ENCODE data around the gene ANKS3.
A peak's percentile ranks its signal among the peaks of the same experiment; 100 is the strongest.

- TF ChIP-seq CTCF (IDR thresholded peaks at IDR 0.05; ENCODE audit: extremely low read depth in 1 of 2, insufficient read depth in 1 of 2, low read depth in 1 of 2, low read length in 2 of 2) (no peak), POLR2A (IDR thresholded peaks at IDR 0.05; ENCODE audit: low read depth, low read length) (peak; percentile 79), POLR2AphosphoS5 (IDR thresholded peaks at IDR 0.05; ENCODE audit: insufficient read depth, low read depth, low read length) (peak; percentile 57), FOS (IDR thresholded peaks at IDR 0.05; ENCODE audit: borderline replicate concordance, insufficient read depth, low read length) (no peak), JUN (IDR thresholded peaks at IDR 0.05; ENCODE audit: borderline replicate concordance, insufficient read depth, insufficient read length, low read depth) (no peak), MAX (IDR thresholded peaks at IDR 0.05; ENCODE audit: insufficient read depth, insufficient read length) (no peak), EZH2 (IDR thresholded peaks at IDR 0.05; ENCODE audit: borderline replicate concordance, low read depth, low read length, severe bottlenecking) (no peak)
These were observed 34.7 kb upstream of the ANKS3 start for GRCh38 chr16:4768549-4769305.
